Vagina (tissue), 2 donors: Measurements from ENCODE around the gene FRY.

ENCODE experiments used
- CTCF ChIP-seq, 3 experiments: fragments of 450-650 bp in 2 of 3; fragments of 200-600 bp in 1 of 3; sonication (generic) in 1 of 3; IDR thresholded peaks; one replicate each; pipeline ENCODE4 v1.5.1; 2017 to 2019; ENCODE audit warnings: antibody characterized with exemption in 3 of 3, mild to moderate bottlenecking in 2 of 3, moderate library complexity in 2 of 3
- POLR2A ChIP-seq, 2 donors: fragments of 450-650 bp; IDR thresholded peaks; one replicate each; pipeline ENCODE4 v1.6.1; 2017; ENCODE audit warnings: antibody characterized with exemption in 2 of 2, mild to moderate bottlenecking in 2 of 2, moderate library complexity in 2 of 2
- POLR2AphosphoS5 ChIP-seq, 2 donors: sonication (generic); formaldehyde crosslinking; IDR thresholded peaks; one replicate each; pipeline ENCODE4 v1.9.0; 2017; ENCODE audit warnings: antibody characterized with exemption in 2 of 2, mild to moderate bottlenecking in 2 of 2, low read depth in 1 of 2; ENCODE audit not compliant: insufficient read depth in 1 of 2

DNA sequence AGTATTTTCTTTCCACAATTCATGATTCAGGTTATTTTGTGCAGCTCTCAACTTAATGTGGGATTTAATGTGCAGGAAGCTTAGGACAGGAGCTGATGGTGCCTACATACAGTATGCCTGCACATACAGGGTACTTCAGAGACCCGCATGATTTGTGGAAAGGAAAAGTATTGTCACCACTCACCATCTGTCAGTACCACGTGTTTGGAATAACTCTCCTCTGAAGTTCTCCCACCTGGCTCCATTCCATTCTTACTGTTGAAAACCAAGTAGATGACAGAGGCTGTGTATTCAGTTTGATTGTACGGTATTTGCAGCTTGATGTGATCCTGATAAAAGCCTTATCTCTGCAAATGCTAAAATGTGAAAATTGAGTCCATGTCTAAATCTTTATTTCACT lies 197.9 kb downstream of the FRY start:
- TF ChIP-seq CTCF (IDR thresholded peaks at IDR 0.05) = no peak
- no peak for TF ChIP-seq POLR2A (IDR thresholded peaks at IDR 0.05)
- TF ChIP-seq POLR2AphosphoS5 (IDR thresholded peaks at IDR 0.05; ENCODE audit: insufficient read depth in 1 of 2, low read depth in 1 of 2) = no peak
